ENCODE results near the gene RAB3GAP1. TPM values are rescaled to one million over a fixed set of nuclear protein-coding genes. Genes with fewer than 3 reads are reported as not detected.

Gene RAB3GAP1
- total RNA-seq, 4 donors from 2014 or later: 59.3 to 66.9 (median 63.6) TPM

- Histone ChIP-seq H3K9me3 (no peaks in the 10 kb centered on the region), H3K27ac (replicated peaks in 1 of 4) (no peak overlapping the region), H3K4me3 (no peak overlapping the region), H3K4me1 (no peaks in the 10 kb centered on the region), H3K27me3 (no peaks in the 10 kb centered on the region), H3K36me3 (peaks cover 30 to 100% (median 86%) of the 10 kb centered on the region in 4 donors)
- DNase-seq (ENCODE audit: extremely low spot score): no peak
- 89% methylated on average over 11 of the region's 11 CpGs for WGBS
- intact Hi-C loops (cut with DNase I): no loop called here
- TF ChIP-seq POLR2AphosphoS5 (IDR thresholded peaks at IDR 0.05): no peak
- no peak for TF ChIP-seq CTCF (IDR thresholded peaks at IDR 0.05)
- no peak for TF ChIP-seq EP300 (IDR thresholded peaks at IDR 0.05)
- TF ChIP-seq POLR2A (IDR thresholded peaks at IDR 0.05; ENCODE audit: low read depth): no peak
These were observed 116.2 kb downstream of the RAB3GAP1 start for GRCh38 chr2:135168204-135168856.

- TF ChIP-seq POLR2AphosphoS5 (IDR thresholded peaks at IDR 0.05) (no peak), CTCF (IDR thresholded peaks at IDR 0.05) (no peak), EP300 (IDR thresholded peaks at IDR 0.05) (no peak), POLR2A (IDR thresholded peaks at IDR 0.05; ENCODE audit: low read depth) (no peak)
- H3K9me3 ChIP-seq: no peaks in the 10 kb centered on the region
- H3K36me3 ChIP-seq: peaks cover 30 to 98% (median 68%) of the 10 kb centered on the region in 4 donors
- WGBS: 95% methylated on average over 11 of the region's 11 CpGs
- H3K4me1 ChIP-seq: no peaks in the 10 kb centered on the region
- H3K27me3 ChIP-seq: no peaks in the 10 kb centered on the region
- H3K4me3 ChIP-seq: no peak overlapping the region
- no peak overlapping the region for H3K27ac ChIP-seq (replicated peaks in 1 of 4)
- intact Hi-C loops (cut with DNase I): no loop called here
- no peak for DNase-seq (ENCODE audit: extremely low spot score)
These were observed 118.0 kb downstream of the RAB3GAP1 start for GRCh38 chr2:135169900-135170753.

- H3K36me3 ChIP-seq: peaks cover 16 to 80% (median 55%) of the 10 kb centered on the region in 4 donors
- H3K4me1 ChIP-seq: no peaks in the 10 kb centered on the region
- H3K4me3 ChIP-seq: no peak overlapping the region
- no peaks in the 10 kb centered on the region for H3K9me3 ChIP-seq
- no peaks in the 10 kb centered on the region for H3K27me3 ChIP-seq
- intact Hi-C loops (cut with DNase I): no loop called here
- H3K27ac ChIP-seq (replicated peaks in 1 of 4): no peak overlapping the region
- no peak for DNase-seq (ENCODE audit: extremely low spot score)
- no peak for TF ChIP-seq POLR2AphosphoS5 (IDR thresholded peaks at IDR 0.05)
- TF ChIP-seq EP300 (IDR thresholded peaks at IDR 0.05): no peak
- no peak for TF ChIP-seq POLR2A (IDR thresholded peaks at IDR 0.05; ENCODE audit: low read depth)
- TF ChIP-seq CTCF (IDR thresholded peaks at IDR 0.05): no peak
- 84% methylated on average over 9 of the region's 9 CpGs for WGBS
These were observed 122.1 kb downstream of the RAB3GAP1 start for GRCh38 chr2:135174049-135174809.

- Histone ChIP-seq H3K4me1 (no peaks in the 10 kb centered on the region), H3K27ac (replicated peaks in 1 of 4) (no peak overlapping the region), H3K36me3 (peaks cover 11 to 74% (median 50%) of the 10 kb centered on the region in 4 donors), H3K27me3 (no peaks in the 10 kb centered on the region), H3K9me3 (no peaks in the 10 kb centered on the region), H3K4me3 (no peak overlapping the region)
- intact Hi-C loops (cut with DNase I): no loop called here
- TF ChIP-seq POLR2A (IDR thresholded peaks at IDR 0.05; ENCODE audit: low read depth) (no peak), POLR2AphosphoS5 (IDR thresholded peaks at IDR 0.05) (no peak), CTCF (IDR thresholded peaks at IDR 0.05) (no peak), EP300 (IDR thresholded peaks at IDR 0.05) (no peak)
- no peak for DNase-seq (ENCODE audit: extremely low spot score)
- WGBS: 97% methylated on average over 6 of the region's 6 CpGs
These were observed 122.7 kb downstream of the RAB3GAP1 start for GRCh38 chr2:135174810-135175093.

All from esophagus muscularis mucosa (tissue), 4 donors.